ENCODE measurements around the gene CLDN19.

- TF ChIP-seq TAF1 (IDR thresholded peaks at IDR 0.05; ENCODE audit: low read depth) (peak; percentile 2), CTCF (IDR thresholded peaks at IDR 0.05; ENCODE audit: poor library complexity, severe bottlenecking) (no peak), EZH2 (IDR thresholded peaks at IDR 0.05; ENCODE audit: borderline replicate concordance, insufficient read depth, low read length, poor library complexity, severe bottlenecking) (no peak)
Measured at GRCh38 chr1:42765269-42765668, 25.2 kb upstream of the CLDN19 start.

All from neural cell (in vitro differentiated cells).